ENCODE measurements around the gene CACHD1.

- TF ChIP-seq POLR2A (IDR thresholded peaks at IDR 0.05), result no peak
- no peak for TF ChIP-seq POLR2AphosphoS5 (IDR thresholded peaks at IDR 0.05)
These were observed 118.9 kb downstream of the CACHD1 start for GRCh38 chr1:64588876-64589275.
